GM19238 (cell line): Measurements from ENCODE around the gene ZNF205.
A peak's percentile ranks its signal among the peaks of the same experiment; 100 is the strongest.
"Not testable (repeated sequence)": the region's sequence is repeated elsewhere in the genome, so short reads cannot be mapped to it uniquely, and the experiment has no call there.

ENCODE experiments used
- DNase-seq: peaks from one replicate; pipeline ENCODE4 v3.0.0; 2011; ENCODE audit warnings: low spot score; ENCODE audit not compliant: insufficient read length

Gene ZNF205

GRCh38 chr16:3131755-3132377, 19.5 kb downstream of the ZNF205 start:
- no peak for DNase-seq

GRCh38 chr16:3133844-3134243, 21.5 kb downstream of the ZNF205 start:
- DNase-seq: no peak

- peak; percentile 96 for DNase-seq
These were observed 22.1 kb downstream of the ZNF205 start, which contains the start of gene ZNF213 for GRCh38 chr16:3134338-3135125. Gene ZNF213 (plus strand): TSS chr16:3135029. CDS start chr16:3137281, 2,252 bp downstream.

- DNase-seq: no peak
These were observed 22.8 kb downstream of the ZNF205 start for GRCh38 chr16:3135126-3135715.

GRCh38 chr16:3137267-3137666, 24.9 kb downstream of the ZNF205 start:
- DNase-seq: no peak

GRCh38 chr16:3138342-3138741, 26.0 kb downstream of the ZNF205 start:
- DNase-seq: no peak

GRCh38 chr16:3138823-3139426, 26.5 kb downstream of the ZNF205 start:
- no peak for DNase-seq

- DNase-seq: not testable (repeated sequence)
These were observed 27.2 kb downstream of the ZNF205 start for GRCh38 chr16:3139561-3139960.

GRCh38 chr16:3140603-3141427, 28.4 kb downstream of the ZNF205 start:
- DNase-seq: no peak

- DNase-seq: no peak
These were observed 29.5 kb downstream of the ZNF205 start for GRCh38 chr16:3141781-3142311.

GRCh38 chr16:3142327-3142726, 29.9 kb downstream of the ZNF205 start:
- no peak for DNase-seq

GRCh38 chr16:3142770-3143169, 30.4 kb downstream of the ZNF205 start:
- no peak for DNase-seq

- no peak for DNase-seq
These were observed 30.8 kb downstream of the ZNF205 start for GRCh38 chr16:3143189-3143588.

- DNase-seq: no peak
These were observed 31.4 kb downstream of the ZNF205 start for GRCh38 chr16:3143598-3144320.

GRCh38 chr16:3144321-3144983, 32.1 kb downstream of the ZNF205 start:
- no peak for DNase-seq

- no peak for DNase-seq
These were observed 32.8 kb downstream of the ZNF205 start for GRCh38 chr16:3145151-3145550.

GRCh38 chr16:3145660-3146059, 33.3 kb downstream of the ZNF205 start:
- no peak for DNase-seq

- no peak for DNase-seq
These were observed 34.8 kb downstream of the ZNF205 start for GRCh38 chr16:3147046-3147756.

GRCh38 chr16:3147757-3148104, 35.3 kb downstream of the ZNF205 start:
- no peak for DNase-seq
